Gastrocnemius medialis (tissue), 4 donors: ENCODE data around the gene PPME1.

Experiments used
- CTCF ChIP-seq, 5 experiments: fragments of 450-650 bp in 3 of 5; fragments of 200-600 bp in 2 of 5; sonication (generic) in 2 of 5; IDR thresholded peaks in 4 of 5; conservative IDR thresholded peaks in 1 of 5; 1 replicate in 4 of 5; 2 replicates in 1 of 5; pipeline ENCODE4 v1.5.1; 2016 to 2019; ENCODE audit warnings: antibody characterized with exemption in 5 of 5, mild to moderate bottlenecking in 3 of 5, moderate library complexity in 3 of 5
- POLR2A ChIP-seq, 2 donors: fragments of 450-650 bp; IDR thresholded peaks; one replicate each; pipeline ENCODE4 v1.6.1; 2017; ENCODE audit warnings: antibody characterized with exemption in 2 of 2, mild to moderate bottlenecking in 2 of 2, moderate library complexity in 2 of 2

GRCh38 chr11:74282914-74283371 is 111.9 kb downstream of the PPME1 start:
- no peak for TF ChIP-seq CTCF (IDR thresholded peaks at IDR 0.05 in 4 of 5, conservative IDR thresholded peaks at IDR 0.05 in 1 of 5)
- no peak for TF ChIP-seq POLR2A (IDR thresholded peaks at IDR 0.05)
